ENCODE measurements around the gene NOPCHAP1.

- TF ChIP-seq CTCF (conservative IDR thresholded peaks at IDR 0.05; ENCODE audit: low read depth, low read length) (no peak), MAZ (IDR thresholded peaks at IDR 0.05; ENCODE audit: borderline replicate concordance, low read depth, low read length) (no peak), RFX5 (IDR thresholded peaks at IDR 0.05; ENCODE audit: low read depth, low read length) (no peak), POLR2A (IDR thresholded peaks at IDR 0.05; ENCODE audit: low read depth, low read length) (no peak), RAD21 (IDR thresholded peaks at IDR 0.05; ENCODE audit: low read length) (no peak), SMC3 (IDR thresholded peaks at IDR 0.05; ENCODE audit: low read depth, low read length) (no peak), CEBPB (IDR thresholded peaks at IDR 0.05; ENCODE audit: low read depth, low read length) (no peak)
Measured at GRCh38 chr12:104974626-104975290, 11.4 kb upstream of the NOPCHAP1 start.

Data from IMR-90 (cell line).